Neural progenitor cell (in vitro differentiated cells): ENCODE measurements around the gene RTN4R. TPM values are rescaled to one million over a fixed set of nuclear protein-coding genes. Genes with fewer than 3 reads are reported as not detected.

ENCODE experiments used
- DNase-seq: peaks from one replicate; pipeline ENCODE4 v3.0.0-alpha.2; 2016; ENCODE audit warnings: low spot score
- H2AFZ ChIP-seq: fragments of 200-600 bp; sonication (generic); replicated peaks from 2 replicates; pipeline ENCODE4 v1.6.1; 2016; ENCODE audit warnings: antibody characterized with exemption
- H3F3A ChIP-seq: fragments of 200-600 bp; sonication (generic); 2 replicates; pipeline ENCODE4 v1.6.1; 2016; ENCODE audit warnings: antibody characterized with exemption, low read depth
- H3K27ac ChIP-seq: fragments of 200-600 bp; sonication (generic); 2 replicates; pipeline ENCODE4 v1.5.1; 2016; ENCODE audit warnings: mild to moderate bottlenecking
- H3K27me3 ChIP-seq: fragments of 200-600 bp; sonication (generic); 2 replicates; pipeline ENCODE4 v1.6.1; 2016; ENCODE audit warnings: mild to moderate bottlenecking, moderate library complexity
- H3K36me3 ChIP-seq: fragments of 200-600 bp; sonication (generic); 2 replicates; pipeline ENCODE4 v1.5.1; 2016
- H3K4me1 ChIP-seq: fragments of 200-600 bp; sonication (generic); 2 replicates; pipeline ENCODE4 v1.6.1; 2016; ENCODE audit warnings: mixed run types
- H3K4me2 ChIP-seq: fragments of 200-600 bp; sonication (generic); 2 replicates; pipeline ENCODE4 v1.6.1; 2016
- H3K4me3 ChIP-seq: fragments of 200-600 bp; sonication (generic); 2 replicates; pipeline ENCODE4 v1.5.1; 2016
- H3K79me2 ChIP-seq: fragments of 200-600 bp; sonication (generic); 2 replicates; pipeline ENCODE4 v1.6.1; 2016; ENCODE audit warnings: low read depth
- H3K9ac ChIP-seq: fragments of 200-600 bp; sonication (generic); 2 replicates; pipeline ENCODE4 v1.6.1; 2016
- H3K9me3 ChIP-seq: fragments of 200-600 bp; sonication (generic); 2 replicates; pipeline ENCODE4 v1.5.1; 2016; ENCODE audit warnings: low read depth
- H4K20me1 ChIP-seq: fragments of 200-600 bp; sonication (generic); 2 replicates; pipeline ENCODE4 v1.6.1; 2016; ENCODE audit warnings: low read depth
- H3K27ac Mint-ChIP-seq: 3 replicates; pipeline ENCODE4 v1.8.0; 2021; ENCODE audit warnings: mixed read lengths
- H3K27me3 Mint-ChIP-seq: 2 replicates; pipeline ENCODE4 v1.8.0; 2022; ENCODE audit warnings: low read depth, mild to moderate bottlenecking, inconsistent platforms, moderate library complexity, mixed read lengths; ENCODE audit not compliant: insufficient read depth
- H3K36me3 Mint-ChIP-seq: 3 replicates; pipeline ENCODE4 v1.8.0; 2021; ENCODE audit warnings: mixed read lengths
- H3K4me1 Mint-ChIP-seq: 3 replicates; pipeline ENCODE4 v1.8.0; 2021; ENCODE audit warnings: mixed read lengths
- H3K4me3 Mint-ChIP-seq: 3 replicates; pipeline ENCODE4 v1.8.0; 2021; ENCODE audit warnings: mild to moderate bottlenecking, moderate library complexity, mixed read lengths
- H3K9me3 Mint-ChIP-seq: 3 replicates; pipeline ENCODE4 v1.8.0; 2020; ENCODE audit warnings: mixed read lengths
- EZH2 ChIP-seq: fragments of 200-600 bp; sonication (generic); IDR thresholded peaks from 2 replicates; pipeline ENCODE4 v1.6.1; 2017; ENCODE audit warnings: antibody characterized with exemption, mild to moderate bottlenecking, moderate library complexity
- EZH2phosphoT487 ChIP-seq: fragments of 200-600 bp; sonication (generic); IDR thresholded peaks from 2 replicates; pipeline ENCODE4 v1.6.1; 2017; ENCODE audit warnings: antibody characterized with exemption
- total RNA-seq: library from RNA; depleted of rRNA; stranded (reverse); fragments of >200 nt; gene quantifications from 2 replicates; pipeline ENCODE4 v1.2.3, GENCODE V29; 2015; ENCODE audit warnings: low replicate concordance
- TF ChIP-seq, protein P1 (sequence below): fragments of 200-600 bp; sonication (generic); IDR thresholded peaks from 2 replicates; pipeline ENCODE4 v1.5.1; 2017; ENCODE audit warnings: antibody characterized with exemption, mild to moderate bottlenecking

RTN4R gene
- total RNA-seq, 1 donor from 2014 or later, result 6.3 TPM

DNA sequence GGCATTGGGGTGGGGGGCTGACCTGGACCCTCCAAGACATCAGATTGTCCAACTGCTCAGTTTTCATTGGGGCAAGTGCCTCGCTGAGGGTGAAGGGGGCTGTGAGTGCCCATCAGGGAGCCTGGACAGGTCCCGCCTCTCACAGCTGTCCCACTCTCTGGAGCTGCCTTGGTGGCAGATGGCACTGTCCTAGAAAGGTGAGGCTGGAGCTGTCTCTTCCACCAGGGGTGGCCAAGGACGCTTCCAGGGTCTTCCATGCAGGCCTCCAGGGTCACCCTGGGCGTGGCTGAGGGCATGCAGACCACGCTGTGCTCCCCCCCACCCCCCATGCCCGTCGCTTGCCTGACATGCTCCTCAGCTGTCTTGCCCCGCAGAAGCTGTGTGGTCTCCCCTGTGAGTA lies 63.8 kb downstream of the RTN4R start:
- peaks cover 50% of the 10 kb centered on the region for H3K4me1 ChIP-seq

DNA sequence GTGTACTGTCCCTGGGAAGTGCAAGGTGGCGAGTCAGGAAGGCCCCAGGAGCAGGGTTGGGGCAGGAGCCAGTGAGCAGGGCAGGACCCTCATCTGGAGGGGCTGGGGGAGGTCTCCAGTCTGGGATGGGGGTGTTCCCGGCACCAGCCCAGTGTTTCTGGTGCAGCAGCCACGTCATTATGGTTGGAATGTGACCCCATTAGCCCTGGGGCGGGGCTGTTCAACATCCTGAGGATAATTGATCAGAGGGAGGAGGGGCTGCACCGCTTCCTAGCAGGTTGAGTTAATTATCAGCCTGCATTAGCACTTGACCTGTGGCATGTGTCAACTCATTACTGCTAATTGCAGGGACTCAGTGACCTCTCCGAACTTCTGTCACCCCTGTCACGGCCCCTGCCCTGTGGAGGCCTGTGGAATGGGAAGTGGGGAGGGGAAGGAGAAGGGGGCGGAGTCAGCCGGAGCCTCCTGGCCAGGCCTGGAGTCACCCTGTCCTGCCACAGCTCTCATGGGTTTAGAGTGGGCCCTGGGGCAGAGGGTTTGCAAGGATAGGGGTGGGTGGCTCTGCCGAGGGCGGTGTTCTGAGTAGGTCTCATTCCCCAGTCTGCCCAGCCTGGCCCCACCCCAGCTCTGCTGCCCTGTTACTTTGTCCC lies 64.4 kb downstream of the RTN4R start:
- H3K4me1 ChIP-seq, result peaks cover 50% of the 10 kb centered on the region
- Mint-ChIP-seq H3K4me1 (peaks cover 45% of the 10 kb centered on the region), H3K27ac (no peak overlapping the region)

More for the DNA sequence above, 63.8 kb downstream of the RTN4R start:
- TF ChIP-seq, protein P1, sequence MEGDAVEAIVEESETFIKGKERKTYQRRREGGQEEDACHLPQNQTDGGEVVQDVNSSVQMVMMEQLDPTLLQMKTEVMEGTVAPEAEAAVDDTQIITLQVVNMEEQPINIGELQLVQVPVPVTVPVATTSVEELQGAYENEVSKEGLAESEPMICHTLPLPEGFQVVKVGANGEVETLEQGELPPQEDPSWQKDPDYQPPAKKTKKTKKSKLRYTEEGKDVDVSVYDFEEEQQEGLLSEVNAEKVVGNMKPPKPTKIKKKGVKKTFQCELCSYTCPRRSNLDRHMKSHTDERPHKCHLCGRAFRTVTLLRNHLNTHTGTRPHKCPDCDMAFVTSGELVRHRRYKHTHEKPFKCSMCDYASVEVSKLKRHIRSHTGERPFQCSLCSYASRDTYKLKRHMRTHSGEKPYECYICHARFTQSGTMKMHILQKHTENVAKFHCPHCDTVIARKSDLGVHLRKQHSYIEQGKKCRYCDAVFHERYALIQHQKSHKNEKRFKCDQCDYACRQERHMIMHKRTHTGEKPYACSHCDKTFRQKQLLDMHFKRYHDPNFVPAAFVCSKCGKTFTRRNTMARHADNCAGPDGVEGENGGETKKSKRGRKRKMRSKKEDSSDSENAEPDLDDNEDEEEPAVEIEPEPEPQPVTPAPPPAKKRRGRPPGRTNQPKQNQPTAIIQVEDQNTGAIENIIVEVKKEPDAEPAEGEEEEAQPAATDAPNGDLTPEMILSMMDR, result no peak
- TF ChIP-seq EZH2 (no peak), EZH2phosphoT487 (no peak)
- no peak overlapping the region for H2AFZ ChIP-seq
- H3K27me3 Mint-ChIP-seq, result peaks cover 13% of the 10 kb centered on the region
- H3K36me3 Mint-ChIP-seq, result no peaks in the 10 kb centered on the region
- no peaks in the 10 kb centered on the region for H4K20me1 ChIP-seq
- no peaks in the 10 kb centered on the region for H3K36me3 ChIP-seq
- H3K4me3 ChIP-seq, result no peak overlapping the region
- H3K4me2 ChIP-seq, result peak overlapping the region; percentile 1
- H3F3A ChIP-seq, result no peaks in the 10 kb centered on the region
- no peak for DNase-seq
- H3K9ac ChIP-seq, result no peak overlapping the region
- no peak overlapping the region for H3K27ac ChIP-seq
- H3K27me3 ChIP-seq, result no peaks in the 10 kb centered on the region
- H3K79me2 ChIP-seq, result no peaks in the 10 kb centered on the region
- H3K4me1 Mint-ChIP-seq, result peaks cover 46% of the 10 kb centered on the region
- H3K9me3 Mint-ChIP-seq, result no peaks in the 10 kb centered on the region
- H3K9me3 ChIP-seq, result no peaks in the 10 kb centered on the region
- H3K4me3 Mint-ChIP-seq, result no peak overlapping the region
- H3K27ac Mint-ChIP-seq, result no peak overlapping the region

DNA sequence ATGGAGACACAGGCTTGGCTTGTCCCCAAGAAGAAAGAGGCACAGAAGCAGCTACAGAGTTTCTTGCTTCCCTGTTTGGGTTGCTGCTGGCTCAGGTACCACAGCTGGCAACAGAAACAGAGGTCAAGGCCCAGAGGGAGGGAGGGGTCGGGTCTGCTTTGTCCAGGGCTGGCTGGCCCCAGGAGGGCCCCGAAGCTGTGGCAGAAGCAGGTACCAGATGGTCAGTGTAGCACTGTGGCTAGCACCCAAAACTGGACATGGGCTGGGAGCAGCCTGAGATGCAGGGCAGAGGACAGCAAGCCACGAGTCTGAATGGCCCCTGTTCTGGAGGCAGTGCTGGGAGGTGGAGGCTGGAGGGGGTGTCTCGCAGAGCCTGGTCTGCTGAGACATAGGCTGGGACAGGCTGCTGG lies 65.0 kb downstream of the RTN4R start:
- Mint-ChIP-seq H3K4me3 (no peak overlapping the region), H3K9me3 (no peaks in the 10 kb centered on the region), H3K27me3 (peaks cover 10% of the 10 kb centered on the region), H3K36me3 (no peaks in the 10 kb centered on the region), H3K4me1 (peaks cover 40% of the 10 kb centered on the region), H3K27ac (no peak overlapping the region)
- Histone ChIP-seq H3K27ac (no peak overlapping the region), H3F3A (no peaks in the 10 kb centered on the region), H3K9me3 (no peaks in the 10 kb centered on the region), H2AFZ (no peak overlapping the region), H3K27me3 (no peaks in the 10 kb centered on the region), H3K4me1 (peaks cover 49% of the 10 kb centered on the region), H3K4me3 (no peak overlapping the region), H3K36me3 (no peaks in the 10 kb centered on the region), H3K4me2 (peak overlapping the region; percentile 1), H3K79me2 (no peaks in the 10 kb centered on the region), H3K9ac (no peak overlapping the region), H4K20me1 (no peaks in the 10 kb centered on the region)
- DNase-seq, result no peak
- TF ChIP-seq, protein P1, result no peak
- TF ChIP-seq EZH2, result no peak
- no peak for TF ChIP-seq EZH2phosphoT487

More for the DNA sequence above, 64.4 kb downstream of the RTN4R start:
- no peaks in the 10 kb centered on the region for H3K9me3 Mint-ChIP-seq
- Histone ChIP-seq H2AFZ (no peak overlapping the region), H3K27me3 (no peaks in the 10 kb centered on the region), H4K20me1 (no peaks in the 10 kb centered on the region), H3K27ac (no peak overlapping the region), H3K4me2 (peak overlapping the region; percentile 1), H3K9ac (no peak overlapping the region), H3F3A (no peaks in the 10 kb centered on the region), H3K79me2 (no peaks in the 10 kb centered on the region), H3K4me3 (no peak overlapping the region), H3K36me3 (no peaks in the 10 kb centered on the region), H3K9me3 (no peaks in the 10 kb centered on the region)
- TF ChIP-seq EZH2phosphoT487, result no peak
- TF ChIP-seq, protein P1, result no peak
- no peak overlapping the region for H3K4me3 Mint-ChIP-seq
- DNase-seq, result peak; percentile 89
- H3K27me3 Mint-ChIP-seq, result peaks cover 13% of the 10 kb centered on the region
- no peaks in the 10 kb centered on the region for H3K36me3 Mint-ChIP-seq
